HG03066 (cell line): Measurements from ENCODE around the gene FRS2.

Experiments used
- ATAC-seq: cut with Tn5 transposase; IDR thresholded peaks from one replicate; pipeline ENCODE4 v1.9.1; 2021; ENCODE audit warnings: low read depth; ENCODE audit not compliant: unreplicated experiment

FRS2 gene

GRCh38 chr12:69497308-69498026, 27.3 kb downstream of the FRS2 start:
- ATAC-seq, result peak; percentile 75

GRCh38 chr12:69500631-69501030, 30.4 kb downstream of the FRS2 start:
- no peak for ATAC-seq

- ATAC-seq, result no peak
Observed at GRCh38 chr12:69501154-69501895, 31.1 kb downstream of the FRS2 start.

- ATAC-seq, result no peak
Observed at GRCh38 chr12:69502345-69503081, 32.3 kb downstream of the FRS2 start.

- no peak for ATAC-seq
Observed at GRCh38 chr12:69508091-69508490, 37.9 kb downstream of the FRS2 start.

- ATAC-seq, result no peak
Observed at GRCh38 chr12:69508621-69509020, 38.4 kb downstream of the FRS2 start.

- ATAC-seq, result no peak
Observed at GRCh38 chr12:69509308-69509736, 39.1 kb downstream of the FRS2 start.

- no peak for ATAC-seq
Observed at GRCh38 chr12:69509904-69510827, 40.0 kb downstream of the FRS2 start.

- ATAC-seq, result no peak
Observed at GRCh38 chr12:69511016-69511415, 40.8 kb downstream of the FRS2 start.

GRCh38 chr12:69511469-69512267, 41.5 kb downstream of the FRS2 start:
- no peak for ATAC-seq

GRCh38 chr12:69512820-69513219, 42.6 kb downstream of the FRS2 start:
- no peak for ATAC-seq

GRCh38 chr12:69513297-69513696, 43.1 kb downstream of the FRS2 start:
- no peak for ATAC-seq

GRCh38 chr12:69514111-69514510, 43.9 kb downstream of the FRS2 start:
- no peak for ATAC-seq

- no peak for ATAC-seq
Observed at GRCh38 chr12:69514845-69515244, 44.7 kb downstream of the FRS2 start.

GRCh38 chr12:69515394-69515930, 45.3 kb downstream of the FRS2 start:
- no peak for ATAC-seq

GRCh38 chr12:69516950-69517349, 46.8 kb downstream of the FRS2 start:
- ATAC-seq, result no peak

GRCh38 chr12:69517406-69517805, 47.2 kb downstream of the FRS2 start:
- ATAC-seq, result no peak

- ATAC-seq, result no peak
Observed at GRCh38 chr12:69519871-69520270, 49.7 kb downstream of the FRS2 start.
